PC-3 (cell line): Measurements from ENCODE around the gene TCAP. TPM values are rescaled to one million over a fixed set of nuclear protein-coding genes. Genes with fewer than 3 reads are reported as not detected.

Experiments used
- ATAC-seq: fragments of 200-7000 bp; cut with Tn5 transposase; 2 replicates; pipeline ENCODE4 v1.9.1; 2020; ENCODE audit warnings: mild to moderate bottlenecking, moderate library complexity
- BruUV-seq: library from RNA; stranded (reverse); fragments of 400-500 nt; replicated peaks from 2 replicates; lab custom pipeline; 2021; lab: Mats Ljungman, UMichigan
- CTCF ChIA-PET: fragments of 300-600 bp; sonication (Branson Sonifier 250); formaldehyde crosslinking; loops from one replicate; lab custom pipeline; 2022; ENCODE audit warnings: antibody characterized with exemption; lab: Charles Lee
- POLR2A ChIA-PET: fragments of 300-600 bp; sonication (Branson Sonifier 250); formaldehyde crosslinking; loops from one replicate; lab custom pipeline; 2022; ENCODE audit warnings: antibody characterized with exemption; ENCODE audit not compliant: unreplicated experiment; lab: Charles Lee
- DNase-seq: peaks from one replicate; pipeline ENCODE4 v3.0.0-alpha.2; 2015
- H2AFZ ChIP-seq: fragments of 300-600 bp; sonication (generic); 2 replicates; pipeline ENCODE4 v1.6.0; 2016; ENCODE audit warnings: antibody characterized with exemption, low read length
- H3F3A ChIP-seq: fragments of 300-600 bp; sonication (generic); one replicate; pipeline ENCODE4 v1.6.0; 2017; ENCODE audit warnings: antibody characterized with exemption, low read length, control low read depth, mild to moderate bottlenecking; ENCODE audit not compliant: unreplicated experiment
- H3K27ac ChIP-seq: fragments of 300-600 bp; sonication (generic); 2 replicates; pipeline ENCODE4 v1.5.1; 2016; ENCODE audit warnings: mild to moderate bottlenecking, low read length
- H3K27me3 ChIP-seq: fragments of 300-600 bp; sonication (generic); 2 replicates; pipeline ENCODE4 v1.6.1; 2016; ENCODE audit warnings: low read length, mixed read lengths
- H3K36me3 ChIP-seq: fragments of 300-600 bp; sonication (generic); 2 replicates; pipeline ENCODE4 v1.6.1; 2016; ENCODE audit warnings: low read depth, mixed run types, low read length, mixed read lengths
- H3K4me1 ChIP-seq: fragments of 300-600 bp; sonication (generic); 2 replicates; pipeline ENCODE4 v1.5.1; 2016; ENCODE audit warnings: low read length; ENCODE audit not compliant: insufficient read depth
- H3K4me2 ChIP-seq: fragments of 300-600 bp; sonication (generic); 2 replicates; pipeline ENCODE4 v1.6.0; 2016; ENCODE audit warnings: low read length
- H3K4me3 ChIP-seq: fragments of 300-600 bp; sonication (generic); 2 replicates; pipeline ENCODE4 v1.5.1; 2016; ENCODE audit warnings: mild to moderate bottlenecking, low read length, mixed read lengths
- H3K79me2 ChIP-seq: fragments of 300-600 bp; sonication (generic); 2 replicates; pipeline ENCODE4 v1.6.1; 2017; ENCODE audit warnings: low read length, mixed read lengths
- H3K9ac ChIP-seq: fragments of 300-600 bp; sonication (generic); 2 replicates; pipeline ENCODE4 v1.6.0; 2016; ENCODE audit warnings: mild to moderate bottlenecking, low read length
- H3K9me2 ChIP-seq: fragments of 300-600 bp; sonication (generic); replicated peaks from 2 replicates; pipeline ENCODE4 v1.6.1; 2016; ENCODE audit warnings: mixed run types, low read length, mixed read lengths
- H3K9me3 ChIP-seq: fragments of 300-600 bp; sonication (generic); 2 replicates; pipeline ENCODE4 v1.6.1; 2016; ENCODE audit warnings: low read length, mixed read lengths
- H4K20me1 ChIP-seq: fragments of 300-600 bp; sonication (generic); 2 replicates; pipeline ENCODE4 v1.6.1; 2016; ENCODE audit warnings: low read length, mixed read lengths
- CTCF ChIP-seq: fragments of 300-600 bp; sonication (generic); conservative IDR thresholded peaks from 2 replicates; pipeline ENCODE4 v1.5.1; 2017; ENCODE audit warnings: antibody characterized with exemption, low read depth, mild to moderate bottlenecking, low read length
- EZH2 ChIP-seq: fragments of 300-600 bp; sonication (generic); IDR thresholded peaks from one replicate; pipeline ENCODE4 v1.6.1; 2017; ENCODE audit warnings: antibody characterized with exemption, mild to moderate bottlenecking, low read length; ENCODE audit not compliant: unreplicated experiment
- EZH2phosphoT487 ChIP-seq: fragments of 300-600 bp; sonication (generic); IDR thresholded peaks from 2 replicates; pipeline ENCODE4 v1.6.1; 2018; ENCODE audit warnings: mild to moderate bottlenecking, antibody characterized with exemption, low read length, borderline replicate concordance
- intact Hi-C: fragments of 100-400 bp; cut with micrococcal nuclease; formaldehyde crosslinking; loops from 2 replicates; pipeline ENCODE4 v1.9.0; 2023
- total RNA-seq: library from RNA; depleted of rRNA; stranded (reverse); fragments of >200 nt; gene quantifications from 2 replicates; pipeline ENCODE4 v1.2.3, GENCODE V29; 2014

Gene TCAP
- total RNA-seq, 1 experiment from 2014 or later, result 0.51 TPM

DNA sequence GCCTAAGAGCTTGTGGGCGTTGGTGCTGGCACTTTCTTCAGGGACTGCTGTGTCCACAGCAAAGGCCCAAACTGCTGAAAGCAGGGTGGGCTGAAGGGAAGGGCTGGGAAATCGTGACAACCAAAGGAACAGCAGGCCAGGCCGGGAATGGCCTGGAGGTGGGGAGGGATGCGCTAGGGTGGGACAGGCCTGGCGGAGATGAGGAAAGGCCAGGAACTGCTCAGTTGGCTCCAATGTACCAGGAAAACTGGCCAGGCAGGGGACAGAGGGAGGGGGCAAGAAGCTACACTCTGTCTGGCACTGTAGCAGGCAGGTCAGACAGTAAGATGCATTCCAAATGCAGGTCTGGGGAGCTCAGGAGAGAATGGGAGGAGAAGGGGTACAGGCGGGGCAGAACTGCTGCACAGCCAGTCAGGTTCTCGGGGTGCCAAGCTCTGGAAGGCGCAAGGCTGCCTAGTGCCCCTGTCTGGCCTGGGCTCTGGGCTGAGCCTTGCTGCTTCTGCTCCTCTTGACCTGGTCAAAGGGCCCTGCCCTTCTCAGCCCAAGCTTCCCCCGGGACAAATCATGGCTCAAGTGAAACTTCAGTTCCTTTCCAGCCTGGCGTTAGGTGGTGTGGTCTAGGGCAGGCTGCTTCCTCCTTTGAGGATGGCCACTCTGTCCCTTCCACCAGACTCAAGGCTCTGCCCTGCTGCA lies 10.4 kb downstream of the TCAP start:
- TF ChIP-seq CTCF, result no peak
- ChIA-PET CTCF (no interaction called here), POLR2A (no interaction called here)
- Histone ChIP-seq H2AFZ (no peak overlapping the region), H3K36me3 (no peaks in the 10 kb centered on the region), H3K27ac (no peak overlapping the region), H3K4me3 (no peak overlapping the region), H3F3A (no peaks in the 10 kb centered on the region), H3K9me2 (no peaks in the 10 kb centered on the region), H3K9ac (no peak overlapping the region), H3K4me2 (peak overlapping the region; percentile 16; the same call in 1 of the 2 replicates), H3K9me3 (no peaks in the 10 kb centered on the region), H3K4me1 (peaks cover 11% of the 10 kb centered on the region; the same call in 1 of the 2 replicates), H4K20me1 (no peaks in the 10 kb centered on the region), H3K79me2 (no peaks in the 10 kb centered on the region), H3K27me3 (no peaks in the 10 kb centered on the region)
- BruUV-seq, result no TSS peak
- no peak for ATAC-seq
- intact Hi-C loops, result no loop called here
- no peak for DNase-seq

DNA sequence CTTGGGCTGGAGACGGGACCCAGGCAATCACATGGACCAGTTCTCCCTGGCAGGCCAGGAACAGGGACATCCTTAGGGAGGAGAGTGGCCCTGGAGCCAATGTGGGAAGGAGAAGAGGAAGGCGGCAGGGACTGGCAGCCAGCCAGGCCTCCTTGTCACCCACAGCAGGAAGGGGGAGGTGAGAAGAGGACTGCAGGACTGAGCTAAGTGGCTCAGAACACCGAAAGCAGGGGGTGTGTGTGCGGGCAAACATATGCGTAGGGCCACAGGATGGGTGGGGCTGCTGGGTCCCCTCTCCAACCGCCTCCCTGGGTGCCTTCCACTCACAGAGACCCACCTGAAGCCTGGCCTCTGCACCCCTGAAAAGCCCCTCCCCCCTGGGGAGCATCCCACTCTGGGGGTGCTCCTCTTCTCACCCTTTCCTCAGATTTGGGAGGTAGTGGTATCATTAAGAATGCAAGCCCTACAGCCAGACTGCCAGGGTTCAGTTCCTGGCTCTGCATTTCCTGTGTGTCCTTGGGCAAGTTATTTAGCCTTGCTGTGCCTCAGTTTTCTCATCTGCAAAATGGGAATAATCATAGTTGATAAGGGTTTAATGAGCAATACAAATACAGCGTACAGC lies 11.2 kb downstream of the TCAP start:
- Histone ChIP-seq H3K79me2 (no peaks in the 10 kb centered on the region), H3K9me3 (no peaks in the 10 kb centered on the region), H3K9me2 (no peaks in the 10 kb centered on the region), H3K4me1 (peaks cover 11% of the 10 kb centered on the region; the same call in 1 of the 2 replicates), H3K36me3 (no peaks in the 10 kb centered on the region), H3F3A (no peaks in the 10 kb centered on the region), H3K27me3 (no peaks in the 10 kb centered on the region), H3K9ac (no peak overlapping the region), H3K4me3 (no peak overlapping the region), H2AFZ (no peak overlapping the region), H4K20me1 (no peaks in the 10 kb centered on the region), H3K27ac (no peak overlapping the region), H3K4me2 (no peak overlapping the region)
- BruUV-seq, result no TSS peak
- no peak for ATAC-seq
- TF ChIP-seq CTCF, result no peak
- TF ChIP-seq EZH2phosphoT487, result no peak
- no peak for TF ChIP-seq EZH2
- ChIA-PET POLR2A (no interaction called here), CTCF (interaction anchor here (0.6 kb wide), 1 partner anchor 11 kb away, joined by 3 read pairs; the partner anchor contains the start of gene TCAP)
- intact Hi-C loops, result no loop called here
- no peak for DNase-seq

GRCh38 chr17:39677072-39677471 lies 11.9 kb downstream of the TCAP start:
- DNase-seq, result no peak
- intact Hi-C loops, result no loop called here
- CTCF ChIA-PET, result no interaction called here

More at GRCh38 chr17:39677072-39677471, 11.9 kb downstream of the TCAP start:
- H4K20me1 ChIP-seq, result no peaks in the 10 kb centered on the region
- H3K27me3 ChIP-seq, result no peaks in the 10 kb centered on the region
- POLR2A ChIA-PET, result no interaction called here
- no peak overlapping the region for H2AFZ ChIP-seq
- BruUV-seq, result no TSS peak
- TF ChIP-seq EZH2phosphoT487 (no peak), CTCF (no peak), EZH2 (no peak)
- H3K79me2 ChIP-seq, result no peaks in the 10 kb centered on the region
- H3K36me3 ChIP-seq, result no peaks in the 10 kb centered on the region
- H3K9me2 ChIP-seq, result no peaks in the 10 kb centered on the region
- no peak overlapping the region for H3K4me2 ChIP-seq
- H3K9ac ChIP-seq, result no peak overlapping the region
- no peak overlapping the region for H3K4me3 ChIP-seq
- no peaks in the 10 kb centered on the region for H3F3A ChIP-seq
- peaks cover 11% of the 10 kb centered on the region; the same call in 1 of the 2 replicates for H3K4me1 ChIP-seq
- no peak overlapping the region for H3K27ac ChIP-seq
- no peaks in the 10 kb centered on the region for H3K9me3 ChIP-seq
- ATAC-seq, result no peak
